WTC11 (cell line): ENCODE results near the gene EYA2. TPM values are rescaled to one million over a fixed set of nuclear protein-coding genes. Genes with fewer than 3 reads are reported as not detected.

Experiments used
- ATAC-seq: fragments of 200-7000 bp; cut with Tn5 transposase; 2 replicates; pipeline ENCODE4 v1.10.0; 2021; ENCODE audit warnings: mild to moderate bottlenecking, moderate library complexity
- CTCF ChIA-PET: fragments of 300-600 bp; sonication (Branson Sonifier 250); formaldehyde crosslinking; loops from one replicate; lab custom pipeline; 2021; ENCODE audit warnings: antibody characterized with exemption; lab: Charles Lee
- POLR2A ChIA-PET: fragments of 350-600 bp; sonication (Branson Sonifier 250); formaldehyde crosslinking; loops from one replicate; lab custom pipeline; 2021; ENCODE audit warnings: antibody characterized with exemption; lab: Charles Lee
- DNase-seq: peaks from one replicate; pipeline ENCODE4 v3.0.0; 2021; ENCODE audit warnings: low spot score
- H3K27ac Mint-ChIP-seq: 2 replicates; pipeline ENCODE4 v1.8.0; 2021; ENCODE audit warnings: mixed read lengths
- H3K27me3 Mint-ChIP-seq: 2 replicates; pipeline ENCODE4 v1.8.0; 2021; ENCODE audit warnings: low read depth, mild to moderate bottlenecking, moderate library complexity, mixed read lengths
- H3K36me3 Mint-ChIP-seq: 2 replicates; pipeline ENCODE4 v1.8.0; 2021; ENCODE audit warnings: mixed read lengths
- H3K4me1 Mint-ChIP-seq: 2 replicates; pipeline ENCODE4 v1.8.0; 2022; ENCODE audit warnings: mixed read lengths
- H3K4me3 Mint-ChIP-seq: 2 replicates; pipeline ENCODE4 v1.8.0; 2021; ENCODE audit warnings: mild to moderate bottlenecking, moderate library complexity, mixed read lengths
- H3K9me3 Mint-ChIP-seq: 2 replicates; pipeline ENCODE4 v1.8.0; 2021; ENCODE audit warnings: mixed read lengths
- CREM ChIP-seq: sonication (generic); formaldehyde crosslinking; IDR thresholded peaks from 2 replicates; pipeline ENCODE4 v1.8.1; 2022; ENCODE audit warnings: mild to moderate bottlenecking, missing genetic modification reagents, moderate library complexity
- ELF4 ChIP-seq: sonication (generic); formaldehyde crosslinking; IDR thresholded peaks from 2 replicates; pipeline ENCODE4 v1.8.1; 2022; ENCODE audit warnings: low read depth, mild to moderate bottlenecking, moderate library complexity, missing genetic modification reagents
- EMX1 ChIP-seq: fragments of 250-450 bp; sonication (Bioruptor Pico); IDR thresholded peaks from 2 replicates; pipeline ENCODE4 v1.8.0; 2021; ENCODE audit warnings: mild to moderate bottlenecking
- FOXK1 ChIP-seq: sonication (generic); formaldehyde crosslinking; IDR thresholded peaks from 2 replicates; pipeline ENCODE4 v1.8.0; 2022; ENCODE audit warnings: mild to moderate bottlenecking, moderate library complexity, missing genetic modification reagents
- GABPB1 ChIP-seq: sonication (generic); formaldehyde crosslinking; IDR thresholded peaks from 2 replicates; pipeline ENCODE4 v1.8.1; 2023; ENCODE audit warnings: mild to moderate bottlenecking, missing genetic modification reagents
- GRHL2 ChIP-seq: fragments of 250-450 bp; sonication (Bioruptor Pico); IDR thresholded peaks from 2 replicates; pipeline ENCODE4 v1.8.0; 2022; ENCODE audit warnings: mild to moderate bottlenecking, moderate library complexity; ENCODE audit not compliant: insufficient replicate concordance, severe bottlenecking
- GTF2I ChIP-seq: fragments of 250-450 bp; sonication (Bioruptor Pico); conservative IDR thresholded peaks from 2 replicates; pipeline ENCODE4 v1.4.0; 2021; ENCODE audit warnings: mild to moderate bottlenecking
- HMGA2 ChIP-seq: fragments of 250-450 bp; sonication (Bioruptor Pico); IDR thresholded peaks from 2 replicates; pipeline ENCODE4 v1.4.0; 2021; ENCODE audit warnings: mild to moderate bottlenecking, moderate library complexity
- NR1H2 ChIP-seq: sonication (generic); formaldehyde crosslinking; IDR thresholded peaks from 2 replicates; pipeline ENCODE4 v1.9.0; 2021; ENCODE audit warnings: mild to moderate bottlenecking, moderate library complexity, missing genetic modification reagents
- PRRX2 ChIP-seq: fragments of 250-450 bp; sonication (Bioruptor Pico); IDR thresholded peaks from 2 replicates; pipeline ENCODE4 v1.8.0; 2021; ENCODE audit warnings: mild to moderate bottlenecking
- RORB ChIP-seq: fragments of 250-450 bp; sonication (Bioruptor Pico); IDR thresholded peaks from 2 replicates; pipeline ENCODE4 v1.9.0; 2021; ENCODE audit warnings: mild to moderate bottlenecking
- SP1 ChIP-seq: sonication (generic); formaldehyde crosslinking; conservative IDR thresholded peaks from 2 replicates; pipeline ENCODE4 v1.8.1; 2022; ENCODE audit warnings: missing genetic modification reagents
- TEAD4 ChIP-seq: sonication (generic); formaldehyde crosslinking; IDR thresholded peaks from 2 replicates; pipeline ENCODE4 v1.8.0; 2022; ENCODE audit warnings: mild to moderate bottlenecking, missing genetic modification reagents
- ZBTB21 ChIP-seq: sonication (generic); formaldehyde crosslinking; IDR thresholded peaks from 2 replicates; pipeline ENCODE4 v1.8.1; 2023; ENCODE audit warnings: mild to moderate bottlenecking, missing genetic modification reagents, borderline replicate concordance
- ZNF232 ChIP-seq: sonication (generic); formaldehyde crosslinking; IDR thresholded peaks from 2 replicates; pipeline ENCODE4 v1.8.0; 2022; ENCODE audit warnings: mild to moderate bottlenecking, missing genetic modification reagents
- ZNF671 ChIP-seq: fragments of 250-450 bp; sonication (Bioruptor Pico); IDR thresholded peaks from 2 replicates; pipeline ENCODE4 v1.8.0; 2021; ENCODE audit warnings: mild to moderate bottlenecking
- total RNA-seq: library from RNA; stranded (reverse); gene quantifications from 3 replicates; pipeline ENCODE4 v1.2.3, GENCODE V29; 2021
- TF ChIP-seq, protein P1 (sequence below): fragments of 250-450 bp; sonication (Bioruptor Pico); IDR thresholded peaks from 2 replicates; pipeline ENCODE4 v1.9.0; 2021; ENCODE audit warnings: mild to moderate bottlenecking, borderline replicate concordance
- TF ChIP-seq, protein P2 (sequence below): sonication (generic); formaldehyde crosslinking; IDR thresholded peaks from 2 replicates; pipeline ENCODE4 v1.8.0; 2023; ENCODE audit warnings: missing genetic modification reagents, mild to moderate bottlenecking, borderline replicate concordance
- TF ChIP-seq, protein P3 (sequence below): fragments of 250-450 bp; sonication (Bioruptor Pico); IDR thresholded peaks from 2 replicates; pipeline ENCODE4 v1.9.0; 2021; ENCODE audit warnings: mild to moderate bottlenecking
- TF ChIP-seq, protein P4 (sequence below): sonication (generic); formaldehyde crosslinking; IDR thresholded peaks from 2 replicates; pipeline ENCODE4 v1.8.1; 2022; ENCODE audit warnings: mild to moderate bottlenecking, missing genetic modification reagents, moderate library complexity, borderline replicate concordance
- TF ChIP-seq, protein P5 (sequence below): fragments of 200-600 bp; IDR thresholded peaks from 2 replicates; pipeline ENCODE4 v1.8.0; 2022; ENCODE audit warnings: antibody characterized with exemption
- TF ChIP-seq, protein P6 (sequence below): sonication (generic); formaldehyde crosslinking; IDR thresholded peaks from 2 replicates; pipeline ENCODE4 v1.8.0; 2022; ENCODE audit warnings: mild to moderate bottlenecking, missing genetic modification reagents
- TF ChIP-seq, protein P7 (sequence below): sonication (generic); formaldehyde crosslinking; IDR thresholded peaks from 2 replicates; pipeline ENCODE4 v1.8.1; 2022; ENCODE audit warnings: low read depth, mild to moderate bottlenecking, moderate library complexity, missing genetic modification reagents, borderline replicate concordance

EYA2 gene
- total RNA-seq, 1 experiment from 2014 or later = 1.5 TPM

DNA sequence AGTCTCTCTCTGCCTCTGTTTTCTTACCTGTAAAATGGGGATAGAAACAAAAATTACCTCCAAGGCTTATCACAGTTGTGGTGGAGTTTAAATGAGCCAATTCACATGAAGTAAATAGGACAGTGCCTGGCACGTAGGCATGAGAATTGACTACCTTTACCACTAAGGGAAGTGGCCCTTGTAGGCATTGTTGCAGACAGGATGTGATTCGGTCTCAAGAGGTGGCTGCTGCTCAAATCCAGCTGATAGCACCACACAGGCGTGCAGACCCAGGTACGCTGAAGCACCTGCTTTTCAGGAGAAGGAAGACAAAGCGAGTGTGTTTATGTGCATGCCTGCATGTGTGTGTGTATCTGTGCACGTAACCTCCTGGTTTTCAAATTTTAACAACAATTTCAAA is 108.6 kb downstream of the EYA2 start:
- ChIA-PET POLR2A (no interaction called here), CTCF (no interaction called here)

DNA sequence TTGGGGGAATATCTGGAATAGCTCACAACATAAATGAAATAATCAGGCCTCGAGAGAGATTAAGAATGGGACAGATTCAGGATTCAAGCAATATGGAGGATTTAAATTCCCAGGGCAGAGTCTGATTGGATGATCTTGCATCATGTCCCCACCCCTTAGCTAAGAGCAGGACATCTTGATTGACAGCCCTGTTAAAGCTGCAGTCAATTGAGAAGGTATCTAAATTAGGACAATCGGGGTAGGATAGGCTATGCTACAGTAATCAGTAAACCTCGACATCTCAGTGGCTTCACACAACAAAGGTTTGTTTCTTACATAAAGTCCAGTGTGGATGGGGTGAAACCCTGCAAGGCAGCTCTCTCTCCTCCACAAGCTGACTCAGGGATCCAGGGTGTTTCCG is 109.5 kb downstream of the EYA2 start:
- no peak overlapping the region for H3K4me3 Mint-ChIP-seq
- ATAC-seq = no peak
- ChIA-PET CTCF (no interaction called here), POLR2A (no interaction called here)
- DNase-seq = no peak
- H3K36me3 Mint-ChIP-seq = peaks cover 2% of the 10 kb centered on the region; the same call in 1 of the 2 replicates
- peaks cover 15% of the 10 kb centered on the region for H3K9me3 Mint-ChIP-seq
- no peaks in the 10 kb centered on the region; the same call in 1 of the 2 replicates for H3K4me1 Mint-ChIP-seq
- no peak overlapping the region for H3K27ac Mint-ChIP-seq
- no peaks in the 10 kb centered on the region; the same call in 1 of the 2 replicates for H3K27me3 Mint-ChIP-seq
- TF ChIP-seq ZNF671 (CRISPR knock-in tag) (no peak), NR1H2 (no peak), GTF2I (CRISPR knock-in tag) (no peak), PRRX2 (no peak), ELF4 (CRISPR knock-in tag) (no peak), GABPB1 (CRISPR knock-in tag) (no peak), FOXK1 (CRISPR knock-in tag) (no peak), ZBTB21 (CRISPR knock-in tag) (no peak), CREM (CRISPR knock-in tag) (no peak), HMGA2 (CRISPR knock-in tag) (no peak)
- TF ChIP-seq, protein P1, sequence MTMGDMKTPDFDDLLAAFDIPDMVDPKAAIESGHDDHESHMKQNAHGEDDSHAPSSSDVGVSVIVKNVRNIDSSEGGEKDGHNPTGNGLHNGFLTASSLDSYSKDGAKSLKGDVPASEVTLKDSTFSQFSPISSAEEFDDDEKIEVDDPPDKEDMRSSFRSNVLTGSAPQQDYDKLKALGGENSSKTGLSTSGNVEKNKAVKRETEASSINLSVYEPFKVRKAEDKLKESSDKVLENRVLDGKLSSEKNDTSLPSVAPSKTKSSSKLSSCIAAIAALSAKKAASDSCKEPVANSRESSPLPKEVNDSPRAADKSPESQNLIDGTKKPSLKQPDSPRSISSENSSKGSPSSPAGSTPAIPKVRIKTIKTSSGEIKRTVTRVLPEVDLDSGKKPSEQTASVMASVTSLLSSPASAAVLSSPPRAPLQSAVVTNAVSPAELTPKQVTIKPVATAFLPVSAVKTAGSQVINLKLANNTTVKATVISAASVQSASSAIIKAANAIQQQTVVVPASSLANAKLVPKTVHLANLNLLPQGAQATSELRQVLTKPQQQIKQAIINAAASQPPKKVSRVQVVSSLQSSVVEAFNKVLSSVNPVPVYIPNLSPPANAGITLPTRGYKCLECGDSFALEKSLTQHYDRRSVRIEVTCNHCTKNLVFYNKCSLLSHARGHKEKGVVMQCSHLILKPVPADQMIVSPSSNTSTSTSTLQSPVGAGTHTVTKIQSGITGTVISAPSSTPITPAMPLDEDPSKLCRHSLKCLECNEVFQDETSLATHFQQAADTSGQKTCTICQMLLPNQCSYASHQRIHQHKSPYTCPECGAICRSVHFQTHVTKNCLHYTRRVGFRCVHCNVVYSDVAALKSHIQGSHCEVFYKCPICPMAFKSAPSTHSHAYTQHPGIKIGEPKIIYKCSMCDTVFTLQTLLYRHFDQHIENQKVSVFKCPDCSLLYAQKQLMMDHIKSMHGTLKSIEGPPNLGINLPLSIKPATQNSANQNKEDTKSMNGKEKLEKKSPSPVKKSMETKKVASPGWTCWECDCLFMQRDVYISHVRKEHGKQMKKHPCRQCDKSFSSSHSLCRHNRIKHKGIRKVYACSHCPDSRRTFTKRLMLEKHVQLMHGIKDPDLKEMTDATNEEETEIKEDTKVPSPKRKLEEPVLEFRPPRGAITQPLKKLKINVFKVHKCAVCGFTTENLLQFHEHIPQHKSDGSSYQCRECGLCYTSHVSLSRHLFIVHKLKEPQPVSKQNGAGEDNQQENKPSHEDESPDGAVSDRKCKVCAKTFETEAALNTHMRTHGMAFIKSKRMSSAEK (CRISPR knock-in tag) = no peak
- TF ChIP-seq, protein P2, sequence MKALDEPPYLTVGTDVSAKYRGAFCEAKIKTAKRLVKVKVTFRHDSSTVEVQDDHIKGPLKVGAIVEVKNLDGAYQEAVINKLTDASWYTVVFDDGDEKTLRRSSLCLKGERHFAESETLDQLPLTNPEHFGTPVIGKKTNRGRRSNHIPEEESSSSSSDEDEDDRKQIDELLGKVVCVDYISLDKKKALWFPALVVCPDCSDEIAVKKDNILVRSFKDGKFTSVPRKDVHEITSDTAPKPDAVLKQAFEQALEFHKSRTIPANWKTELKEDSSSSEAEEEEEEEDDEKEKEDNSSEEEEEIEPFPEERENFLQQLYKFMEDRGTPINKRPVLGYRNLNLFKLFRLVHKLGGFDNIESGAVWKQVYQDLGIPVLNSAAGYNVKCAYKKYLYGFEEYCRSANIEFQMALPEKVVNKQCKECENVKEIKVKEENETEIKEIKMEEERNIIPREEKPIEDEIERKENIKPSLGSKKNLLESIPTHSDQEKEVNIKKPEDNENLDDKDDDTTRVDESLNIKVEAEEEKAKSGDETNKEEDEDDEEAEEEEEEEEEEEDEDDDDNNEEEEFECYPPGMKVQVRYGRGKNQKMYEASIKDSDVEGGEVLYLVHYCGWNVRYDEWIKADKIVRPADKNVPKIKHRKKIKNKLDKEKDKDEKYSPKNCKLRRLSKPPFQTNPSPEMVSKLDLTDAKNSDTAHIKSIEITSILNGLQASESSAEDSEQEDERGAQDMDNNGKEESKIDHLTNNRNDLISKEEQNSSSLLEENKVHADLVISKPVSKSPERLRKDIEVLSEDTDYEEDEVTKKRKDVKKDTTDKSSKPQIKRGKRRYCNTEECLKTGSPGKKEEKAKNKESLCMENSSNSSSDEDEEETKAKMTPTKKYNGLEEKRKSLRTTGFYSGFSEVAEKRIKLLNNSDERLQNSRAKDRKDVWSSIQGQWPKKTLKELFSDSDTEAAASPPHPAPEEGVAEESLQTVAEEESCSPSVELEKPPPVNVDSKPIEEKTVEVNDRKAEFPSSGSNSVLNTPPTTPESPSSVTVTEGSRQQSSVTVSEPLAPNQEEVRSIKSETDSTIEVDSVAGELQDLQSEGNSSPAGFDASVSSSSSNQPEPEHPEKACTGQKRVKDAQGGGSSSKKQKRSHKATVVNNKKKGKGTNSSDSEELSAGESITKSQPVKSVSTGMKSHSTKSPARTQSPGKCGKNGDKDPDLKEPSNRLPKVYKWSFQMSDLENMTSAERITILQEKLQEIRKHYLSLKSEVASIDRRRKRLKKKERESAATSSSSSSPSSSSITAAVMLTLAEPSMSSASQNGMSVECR (CRISPR knock-in tag) = no peak

More for the DNA sequence above, 108.6 kb downstream of the EYA2 start:
- H3K27me3 Mint-ChIP-seq = no peaks in the 10 kb centered on the region; the same call in 1 of the 2 replicates
- H3K9me3 Mint-ChIP-seq = peaks cover 15% of the 10 kb centered on the region
- no peak for ATAC-seq
- no peak overlapping the region for H3K4me3 Mint-ChIP-seq
- no peak for DNase-seq
- TF ChIP-seq RORB (CRISPR knock-in tag) (no peak), SP1 (CRISPR knock-in tag) (no peak), EMX1 (no peak), ELF4 (CRISPR knock-in tag) (no peak), TEAD4 (CRISPR knock-in tag) (no peak), GRHL2 (CRISPR knock-in tag) (no peak), ZNF232 (CRISPR knock-in tag) (no peak)
- TF ChIP-seq, protein P3, sequence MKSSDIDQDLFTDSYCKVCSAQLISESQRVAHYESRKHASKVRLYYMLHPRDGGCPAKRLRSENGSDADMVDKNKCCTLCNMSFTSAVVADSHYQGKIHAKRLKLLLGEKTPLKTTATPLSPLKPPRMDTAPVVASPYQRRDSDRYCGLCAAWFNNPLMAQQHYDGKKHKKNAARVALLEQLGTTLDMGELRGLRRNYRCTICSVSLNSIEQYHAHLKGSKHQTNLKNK (CRISPR knock-in tag) = no peak
- TF ChIP-seq, protein P4, sequence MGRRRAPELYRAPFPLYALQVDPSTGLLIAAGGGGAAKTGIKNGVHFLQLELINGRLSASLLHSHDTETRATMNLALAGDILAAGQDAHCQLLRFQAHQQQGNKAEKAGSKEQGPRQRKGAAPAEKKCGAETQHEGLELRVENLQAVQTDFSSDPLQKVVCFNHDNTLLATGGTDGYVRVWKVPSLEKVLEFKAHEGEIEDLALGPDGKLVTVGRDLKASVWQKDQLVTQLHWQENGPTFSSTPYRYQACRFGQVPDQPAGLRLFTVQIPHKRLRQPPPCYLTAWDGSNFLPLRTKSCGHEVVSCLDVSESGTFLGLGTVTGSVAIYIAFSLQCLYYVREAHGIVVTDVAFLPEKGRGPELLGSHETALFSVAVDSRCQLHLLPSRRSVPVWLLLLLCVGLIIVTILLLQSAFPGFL (CRISPR knock-in tag) = no peak
- TF ChIP-seq, protein P5, sequence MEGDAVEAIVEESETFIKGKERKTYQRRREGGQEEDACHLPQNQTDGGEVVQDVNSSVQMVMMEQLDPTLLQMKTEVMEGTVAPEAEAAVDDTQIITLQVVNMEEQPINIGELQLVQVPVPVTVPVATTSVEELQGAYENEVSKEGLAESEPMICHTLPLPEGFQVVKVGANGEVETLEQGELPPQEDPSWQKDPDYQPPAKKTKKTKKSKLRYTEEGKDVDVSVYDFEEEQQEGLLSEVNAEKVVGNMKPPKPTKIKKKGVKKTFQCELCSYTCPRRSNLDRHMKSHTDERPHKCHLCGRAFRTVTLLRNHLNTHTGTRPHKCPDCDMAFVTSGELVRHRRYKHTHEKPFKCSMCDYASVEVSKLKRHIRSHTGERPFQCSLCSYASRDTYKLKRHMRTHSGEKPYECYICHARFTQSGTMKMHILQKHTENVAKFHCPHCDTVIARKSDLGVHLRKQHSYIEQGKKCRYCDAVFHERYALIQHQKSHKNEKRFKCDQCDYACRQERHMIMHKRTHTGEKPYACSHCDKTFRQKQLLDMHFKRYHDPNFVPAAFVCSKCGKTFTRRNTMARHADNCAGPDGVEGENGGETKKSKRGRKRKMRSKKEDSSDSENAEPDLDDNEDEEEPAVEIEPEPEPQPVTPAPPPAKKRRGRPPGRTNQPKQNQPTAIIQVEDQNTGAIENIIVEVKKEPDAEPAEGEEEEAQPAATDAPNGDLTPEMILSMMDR = no peak
- TF ChIP-seq, protein P6, sequence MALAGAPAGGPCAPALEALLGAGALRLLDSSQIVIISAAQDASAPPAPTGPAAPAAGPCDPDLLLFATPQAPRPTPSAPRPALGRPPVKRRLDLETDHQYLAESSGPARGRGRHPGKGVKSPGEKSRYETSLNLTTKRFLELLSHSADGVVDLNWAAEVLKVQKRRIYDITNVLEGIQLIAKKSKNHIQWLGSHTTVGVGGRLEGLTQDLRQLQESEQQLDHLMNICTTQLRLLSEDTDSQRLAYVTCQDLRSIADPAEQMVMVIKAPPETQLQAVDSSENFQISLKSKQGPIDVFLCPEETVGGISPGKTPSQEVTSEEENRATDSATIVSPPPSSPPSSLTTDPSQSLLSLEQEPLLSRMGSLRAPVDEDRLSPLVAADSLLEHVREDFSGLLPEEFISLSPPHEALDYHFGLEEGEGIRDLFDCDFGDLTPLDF (CRISPR knock-in tag) = no peak
- TF ChIP-seq, protein P7, sequence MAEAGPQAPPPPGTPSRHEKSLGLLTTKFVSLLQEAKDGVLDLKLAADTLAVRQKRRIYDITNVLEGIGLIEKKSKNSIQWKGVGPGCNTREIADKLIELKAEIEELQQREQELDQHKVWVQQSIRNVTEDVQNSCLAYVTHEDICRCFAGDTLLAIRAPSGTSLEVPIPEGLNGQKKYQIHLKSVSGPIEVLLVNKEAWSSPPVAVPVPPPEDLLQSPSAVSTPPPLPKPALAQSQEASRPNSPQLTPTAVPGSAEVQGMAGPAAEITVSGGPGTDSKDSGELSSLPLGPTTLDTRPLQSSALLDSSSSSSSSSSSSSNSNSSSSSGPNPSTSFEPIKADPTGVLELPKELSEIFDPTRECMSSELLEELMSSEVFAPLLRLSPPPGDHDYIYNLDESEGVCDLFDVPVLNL = no peak
- TF ChIP-seq, all 79 proteins: peak for 0
- Mint-ChIP-seq H3K27ac (no peak overlapping the region), H3K36me3 (peaks cover 2% of the 10 kb centered on the region; the same call in 1 of the 2 replicates), H3K4me1 (peaks cover 7% of the 10 kb centered on the region)
